Measurements from ENCODE around the gene RFX2.

Gene RFX2

DNA sequence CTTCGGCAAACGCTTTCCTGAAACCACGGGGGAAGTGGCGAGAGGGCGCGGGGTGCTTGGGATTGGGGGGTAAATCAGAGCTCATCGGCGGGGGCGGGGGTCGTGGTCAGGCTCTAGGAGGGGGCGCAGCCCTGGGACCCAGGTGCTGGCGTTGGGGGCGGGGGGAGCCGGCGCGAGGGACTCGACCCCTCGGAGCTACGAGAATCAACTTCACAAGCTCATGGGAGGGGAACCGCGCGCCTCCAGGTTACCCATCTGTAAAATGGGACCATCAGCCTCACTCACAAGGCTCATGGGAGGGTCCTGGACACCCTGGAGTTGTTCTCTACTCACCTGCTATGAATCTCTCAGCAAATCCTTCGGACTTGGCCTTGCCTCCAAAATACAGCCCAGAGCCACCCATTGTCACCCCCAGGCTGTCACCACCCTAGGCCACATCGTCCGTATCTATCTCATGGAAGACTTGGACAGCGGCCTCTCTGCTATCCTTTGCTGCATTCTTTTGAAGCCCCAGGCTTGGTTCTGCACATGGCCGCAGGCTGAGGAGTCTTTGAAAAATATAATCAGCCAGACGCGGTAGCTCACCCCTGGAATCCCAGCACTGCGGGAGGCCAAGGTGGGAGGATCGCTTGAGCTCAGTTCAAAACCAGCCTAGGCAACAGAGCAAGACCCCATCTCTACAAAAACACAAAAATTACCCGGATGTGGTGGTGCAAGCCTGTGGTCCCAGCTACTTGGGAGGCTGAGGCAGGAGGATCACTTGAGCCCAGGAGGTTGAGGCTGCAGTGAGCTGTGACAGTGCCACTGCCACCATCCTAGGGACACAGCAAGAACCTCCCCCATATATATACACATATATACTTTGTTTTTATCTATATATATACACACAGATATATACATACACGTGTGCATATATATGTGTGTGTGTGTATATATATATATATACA, 131.4 kb downstream of the RFX2 start:
- Histone ChIP-seq H3K4me2 (ENCODE audit: low read length) (peak overlapping the region; percentile 83), H3K79me2 (ENCODE audit: control insufficient read depth, low read length) (peaks cover 66% of the 10 kb centered on the region), H3K27ac (ENCODE audit: low read depth, low read length) (peak overlapping the region; percentile 72), H3K4me3 (ENCODE audit: low read length) (peak overlapping the region; percentile 92), H3K27me3 (ENCODE audit: control insufficient read depth, low read length) (no peaks in the 10 kb centered on the region), H3K4me1 (ENCODE audit: control insufficient read depth, low read length) (peaks cover 43% of the 10 kb centered on the region), H4K20me1 (ENCODE audit: control insufficient read depth, insufficient read depth, low read depth, low read length) (peaks cover 18% of the 10 kb centered on the region), H3K9me3 (ENCODE audit: control insufficient read depth, insufficient read depth, low read length) (no peaks in the 10 kb centered on the region), H3K36me3 (ENCODE audit: control insufficient read depth, low read length) (peaks cover 49% of the 10 kb centered on the region), H3K9me2 (replicated peaks; ENCODE audit: control insufficient read depth, low read length) (no peaks in the 10 kb centered on the region), H3F3A (ENCODE audit: control insufficient read depth, insufficient read depth) (peaks cover 10% of the 10 kb centered on the region; the same call in 1 of the 2 replicates)
- TF ChIP-seq, protein P1, sequence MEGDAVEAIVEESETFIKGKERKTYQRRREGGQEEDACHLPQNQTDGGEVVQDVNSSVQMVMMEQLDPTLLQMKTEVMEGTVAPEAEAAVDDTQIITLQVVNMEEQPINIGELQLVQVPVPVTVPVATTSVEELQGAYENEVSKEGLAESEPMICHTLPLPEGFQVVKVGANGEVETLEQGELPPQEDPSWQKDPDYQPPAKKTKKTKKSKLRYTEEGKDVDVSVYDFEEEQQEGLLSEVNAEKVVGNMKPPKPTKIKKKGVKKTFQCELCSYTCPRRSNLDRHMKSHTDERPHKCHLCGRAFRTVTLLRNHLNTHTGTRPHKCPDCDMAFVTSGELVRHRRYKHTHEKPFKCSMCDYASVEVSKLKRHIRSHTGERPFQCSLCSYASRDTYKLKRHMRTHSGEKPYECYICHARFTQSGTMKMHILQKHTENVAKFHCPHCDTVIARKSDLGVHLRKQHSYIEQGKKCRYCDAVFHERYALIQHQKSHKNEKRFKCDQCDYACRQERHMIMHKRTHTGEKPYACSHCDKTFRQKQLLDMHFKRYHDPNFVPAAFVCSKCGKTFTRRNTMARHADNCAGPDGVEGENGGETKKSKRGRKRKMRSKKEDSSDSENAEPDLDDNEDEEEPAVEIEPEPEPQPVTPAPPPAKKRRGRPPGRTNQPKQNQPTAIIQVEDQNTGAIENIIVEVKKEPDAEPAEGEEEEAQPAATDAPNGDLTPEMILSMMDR (IDR thresholded peaks at IDR 0.05; ENCODE audit: low read depth, low read length, poor library complexity, severe bottlenecking), result no peak
- no peak for TF ChIP-seq EZH2phosphoT487 (IDR thresholded peaks at IDR 0.05; ENCODE audit: borderline replicate concordance, low read length)

DNA sequence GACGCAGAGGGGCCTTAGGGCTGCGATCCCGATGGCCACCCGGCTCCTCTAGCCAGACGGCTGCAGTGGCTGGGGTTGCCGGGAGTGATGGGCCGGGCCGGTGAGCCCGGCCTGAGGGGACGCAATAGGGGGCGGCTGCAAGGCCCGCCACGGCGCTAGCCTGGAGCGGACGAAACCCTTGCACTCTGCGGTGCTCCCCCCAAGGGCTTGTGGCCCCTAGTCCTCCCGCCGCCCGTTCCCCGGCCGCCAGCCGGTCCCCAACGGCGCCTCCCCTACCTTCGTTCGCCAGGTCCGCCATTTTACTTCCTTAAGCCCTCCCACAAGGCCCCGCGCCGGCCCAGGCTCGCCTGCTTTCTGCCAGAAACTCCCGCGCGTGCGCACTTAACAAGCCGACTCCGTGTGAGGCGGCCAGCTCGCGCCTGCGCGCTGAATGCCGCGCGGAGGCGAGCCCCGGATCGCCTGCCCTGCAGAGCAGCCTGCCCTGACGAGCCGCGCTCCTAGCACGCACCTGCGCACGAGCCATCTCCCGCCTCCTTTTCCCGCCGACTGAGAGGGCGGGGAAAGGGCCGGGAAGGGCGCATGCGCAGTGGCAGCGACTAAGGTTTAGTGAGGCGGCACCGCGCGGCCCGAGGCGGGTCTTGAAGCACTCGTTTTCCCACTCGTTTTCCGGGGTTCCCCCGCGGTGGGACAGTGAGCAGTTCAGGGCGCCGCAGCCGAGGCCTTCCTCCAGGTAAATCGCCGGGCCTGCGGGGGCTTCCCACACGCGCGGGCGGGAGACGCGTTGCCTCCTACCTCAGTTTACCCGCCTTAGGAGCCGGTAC, 132.3 kb downstream of the RFX2 start, which contains the start of gene RANBP3:
Gene RANBP3, minus strand, starts transcription at position 356 of the 821 bp plus-strand sequence. Its CDS starts 58 bp downstream, at position 298.
- Histone ChIP-seq H3K9me3 (ENCODE audit: control insufficient read depth, insufficient read depth, low read length) (no peaks in the 10 kb centered on the region), H3K4me3 (ENCODE audit: low read length) (peak within 1 kb of the TSS; percentile 92), H4K20me1 (ENCODE audit: control insufficient read depth, insufficient read depth, low read depth, low read length) (peaks cover 24% of the 10 kb centered on the region), H3K36me3 (ENCODE audit: control insufficient read depth, low read length) (peaks cover 58% of the 10 kb centered on the region), H3K27me3 (ENCODE audit: control insufficient read depth, low read length) (no peaks in the 10 kb centered on the region), H3K9me2 (replicated peaks; ENCODE audit: control insufficient read depth, low read length) (no peaks in the 10 kb centered on the region), H3K4me1 (ENCODE audit: control insufficient read depth, low read length) (peaks cover 43% of the 10 kb centered on the region), H3K79me2 (ENCODE audit: control insufficient read depth, low read length) (peaks cover 75% of the 10 kb centered on the region), H3K4me2 (ENCODE audit: low read length) (peak within 1 kb of the TSS; percentile 95), H3K27ac (ENCODE audit: low read depth, low read length) (peak within 1 kb of the TSS; percentile 72), H3F3A (ENCODE audit: control insufficient read depth, insufficient read depth) (peaks cover 5% of the 10 kb centered on the region; the same call in 1 of the 2 replicates)
- no peak for TF ChIP-seq EZH2phosphoT487 (IDR thresholded peaks at IDR 0.05; ENCODE audit: borderline replicate concordance, low read length)
- TF ChIP-seq, protein P1 (IDR thresholded peaks at IDR 0.05; ENCODE audit: low read depth, low read length, poor library complexity, severe bottlenecking), result no peak

DNA sequence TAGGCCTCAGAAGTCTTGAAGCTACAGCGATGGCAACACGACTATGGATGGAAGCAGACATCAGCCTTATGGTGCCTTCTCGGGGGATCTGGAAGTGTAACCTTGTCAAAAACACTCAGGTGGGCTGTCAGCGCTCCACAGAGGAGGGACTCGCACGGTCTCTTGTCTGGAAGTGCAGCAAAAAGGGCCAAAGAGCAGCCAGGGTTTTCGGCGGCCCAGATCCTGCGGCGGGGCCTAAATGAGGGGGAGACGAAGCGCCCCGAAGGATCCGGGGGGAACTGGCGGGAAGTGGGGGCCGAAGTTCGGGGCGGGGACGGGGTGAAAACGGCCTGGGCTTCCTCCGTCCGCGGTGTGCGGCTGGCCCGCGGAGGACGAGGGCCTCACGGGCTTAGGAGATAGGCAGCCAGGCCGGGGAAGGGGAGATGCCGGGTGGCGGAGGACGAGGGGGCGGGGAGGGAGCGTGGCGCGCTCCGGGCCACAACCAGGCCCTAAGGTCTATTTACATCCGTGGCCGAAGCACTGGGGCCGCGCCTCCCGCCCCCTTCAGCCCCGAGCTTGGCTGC, 133.0 kb downstream of the RFX2 start:
- Histone ChIP-seq H3K4me1 (ENCODE audit: control insufficient read depth, low read length) (peaks cover 43% of the 10 kb centered on the region), H3K36me3 (ENCODE audit: control insufficient read depth, low read length) (peaks cover 63% of the 10 kb centered on the region), H3K4me2 (ENCODE audit: low read length) (peak overlapping the region; percentile 95), H3K27ac (ENCODE audit: low read depth, low read length) (peak overlapping the region; percentile 72), H3K79me2 (ENCODE audit: control insufficient read depth, low read length) (peaks cover 82% of the 10 kb centered on the region), H3K9me2 (replicated peaks; ENCODE audit: control insufficient read depth, low read length) (no peaks in the 10 kb centered on the region), H3F3A (ENCODE audit: control insufficient read depth, insufficient read depth) (peaks cover 3% of the 10 kb centered on the region; the same call in 1 of the 2 replicates), H3K27me3 (ENCODE audit: control insufficient read depth, low read length) (no peaks in the 10 kb centered on the region), H3K4me3 (ENCODE audit: low read length) (peak overlapping the region; percentile 92), H3K9me3 (ENCODE audit: control insufficient read depth, insufficient read depth, low read length) (no peaks in the 10 kb centered on the region), H4K20me1 (ENCODE audit: control insufficient read depth, insufficient read depth, low read depth, low read length) (peaks cover 24% of the 10 kb centered on the region)
- no peak for TF ChIP-seq EZH2phosphoT487 (IDR thresholded peaks at IDR 0.05; ENCODE audit: borderline replicate concordance, low read length)
- TF ChIP-seq, protein P1 (IDR thresholded peaks at IDR 0.05; ENCODE audit: low read depth, low read length, poor library complexity, severe bottlenecking), result no peak

All from DOHH2 (cell line).